NT2/D1 (cell line): Measurements from ENCODE around the gene BRIP1.

ENCODE experiments used
- YY1 ChIP-seq: IDR thresholded peaks from 2 replicates; pipeline ENCODE4 v1.6.1; 2011; ENCODE audit not compliant: insufficient read length, insufficient read depth
- ZNF274 ChIP-seq: IDR thresholded peaks from 2 replicates; pipeline ENCODE4 v1.6.1; 2011; ENCODE audit warnings: mild to moderate bottlenecking, low read depth, low read length

GRCh38 chr17:61815863-61816503 is 47.3 kb downstream of the BRIP1 start:
- TF ChIP-seq YY1: no peak
- no peak for TF ChIP-seq ZNF274
